Gastrocnemius medialis (tissue), 4 donors: ENCODE data around the gene MYL12B.

Experiments
- POLR2A ChIP-seq, 2 donors: fragments of 450-650 bp; IDR thresholded peaks; one replicate each; pipeline ENCODE4 v1.6.1; 2017; ENCODE audit warnings: antibody characterized with exemption in 2 of 2, mild to moderate bottlenecking in 2 of 2, moderate library complexity in 2 of 2
- TF ChIP-seq, protein P1 (sequence below), 5 experiments: fragments of 450-650 bp in 3 of 5; fragments of 200-600 bp in 2 of 5; sonication (generic) in 2 of 5; IDR thresholded peaks in 4 of 5; conservative IDR thresholded peaks in 1 of 5; 1 replicate in 4 of 5; 2 replicates in 1 of 5; pipeline ENCODE4 v1.5.1; 2016 to 2019; ENCODE audit warnings: antibody characterized with exemption in 5 of 5, mild to moderate bottlenecking in 3 of 5, moderate library complexity in 3 of 5

DNA sequence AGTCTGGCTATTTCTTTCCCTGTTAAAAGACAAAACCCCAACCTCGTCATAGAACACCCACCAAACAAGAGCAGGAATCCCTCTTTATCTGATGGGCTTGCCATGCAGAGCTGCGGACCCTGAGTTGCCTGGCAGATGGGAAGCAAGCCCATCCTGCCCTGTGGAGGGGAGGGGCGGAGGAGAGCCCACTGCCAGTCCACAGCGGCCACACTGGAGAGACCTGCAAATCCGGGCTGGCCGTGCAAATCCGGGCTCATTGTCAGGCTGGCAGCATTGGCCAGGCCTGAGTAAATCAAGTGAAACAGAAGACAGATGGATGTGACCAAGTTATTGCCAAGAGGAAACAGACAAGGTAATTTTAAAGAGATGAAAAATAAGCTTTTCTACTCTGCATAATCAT, 22.0 kb downstream of the MYL12B start:
- TF ChIP-seq POLR2A (IDR thresholded peaks at IDR 0.05), result no peak
- TF ChIP-seq, protein P1, sequence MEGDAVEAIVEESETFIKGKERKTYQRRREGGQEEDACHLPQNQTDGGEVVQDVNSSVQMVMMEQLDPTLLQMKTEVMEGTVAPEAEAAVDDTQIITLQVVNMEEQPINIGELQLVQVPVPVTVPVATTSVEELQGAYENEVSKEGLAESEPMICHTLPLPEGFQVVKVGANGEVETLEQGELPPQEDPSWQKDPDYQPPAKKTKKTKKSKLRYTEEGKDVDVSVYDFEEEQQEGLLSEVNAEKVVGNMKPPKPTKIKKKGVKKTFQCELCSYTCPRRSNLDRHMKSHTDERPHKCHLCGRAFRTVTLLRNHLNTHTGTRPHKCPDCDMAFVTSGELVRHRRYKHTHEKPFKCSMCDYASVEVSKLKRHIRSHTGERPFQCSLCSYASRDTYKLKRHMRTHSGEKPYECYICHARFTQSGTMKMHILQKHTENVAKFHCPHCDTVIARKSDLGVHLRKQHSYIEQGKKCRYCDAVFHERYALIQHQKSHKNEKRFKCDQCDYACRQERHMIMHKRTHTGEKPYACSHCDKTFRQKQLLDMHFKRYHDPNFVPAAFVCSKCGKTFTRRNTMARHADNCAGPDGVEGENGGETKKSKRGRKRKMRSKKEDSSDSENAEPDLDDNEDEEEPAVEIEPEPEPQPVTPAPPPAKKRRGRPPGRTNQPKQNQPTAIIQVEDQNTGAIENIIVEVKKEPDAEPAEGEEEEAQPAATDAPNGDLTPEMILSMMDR (IDR thresholded peaks at IDR 0.05 in 4 of 5, conservative IDR thresholded peaks at IDR 0.05 in 1 of 5), result no peak
